Peyer's patch (tissue), 4 donors: ENCODE data around the gene PXDC1. TPM values are rescaled to one million over a fixed set of nuclear protein-coding genes. Genes with fewer than 3 reads are reported as not detected.

Experiments used
- DNase-seq, 3 donors: peaks; one replicate each; pipeline ENCODE4 v3.0.0-alpha.2; 2017 to 2019
- H3K27ac ChIP-seq, 4 donors: fragments of 200-600 bp; sonication (generic); one replicate each; pipeline ENCODE4 v1.5.1; 2016 to 2019
- H3K27me3 ChIP-seq, 2 donors: fragments of 200-600 bp; sonication (generic); one replicate each; pipeline ENCODE4 v1.5.1; 2019
- H3K36me3 ChIP-seq, 3 donors: fragments of 200-600 bp; sonication (generic); one replicate each; pipeline ENCODE4 v1.5.1; 2016 to 2019
- H3K4me1 ChIP-seq, 4 donors: fragments of 200-600 bp; sonication (generic); one replicate each; pipeline ENCODE4 v1.5.1; 2016 to 2019
- H3K4me3 ChIP-seq, 4 donors: fragments of 200-600 bp; sonication (generic); 1 replicate in 3 of 4; 2 replicates in 1 of 4; pipeline ENCODE4 v1.5.1; 2016 to 2019; ENCODE audit warnings: mild to moderate bottlenecking in 1 of 4
- H3K9me3 ChIP-seq, 4 donors: fragments of 200-600 bp; sonication (generic); one replicate each; pipeline ENCODE4 v1.5.1; 2016 to 2019; ENCODE audit warnings: mild to moderate bottlenecking in 1 of 4
- CTCF ChIP-seq, 6 experiments: fragments of 450-650 bp in 4 of 6; fragments of 200-600 bp in 2 of 6; sonication (generic) in 1 of 6; IDR thresholded peaks; one replicate each; pipeline ENCODE4 v1.5.1; 2017 to 2019; ENCODE audit warnings: antibody characterized with exemption in 6 of 6, mild to moderate bottlenecking in 3 of 6, moderate library complexity in 1 of 6
- POLR2A ChIP-seq, 2 donors: fragments of 450-650 bp; IDR thresholded peaks; one replicate each; pipeline ENCODE4 v1.5.1; 2017; ENCODE audit warnings: antibody characterized with exemption in 2 of 2, mild to moderate bottlenecking in 2 of 2, moderate library complexity in 2 of 2
- total RNA-seq, 4 donors: library from RNA; depleted of rRNA; stranded (reverse); fragments of >200 nt; gene quantifications; one replicate each; pipeline ENCODE4 v1.1.0, GENCODE V29; 2016

Gene PXDC1
- total RNA-seq, 4 donors from 2014 or later, result 35.5 to 69.4 (median 61.1) TPM

- H3K36me3 ChIP-seq, result peaks cover 0 to 7% (median 0%) of the 10 kb centered on the region in 3 donors
- no peaks in the 10 kb centered on the region for H3K27me3 ChIP-seq
- H3K4me1 ChIP-seq, result peaks cover 0 to 42% (median 14%) of the 10 kb centered on the region in 4 donors
- peak overlapping the region in 1 of 4 donors; percentile 8 for H3K4me3 ChIP-seq
- peak overlapping the region; percentile 15 to 51 (median 48) for H3K27ac ChIP-seq
- no peaks in the 10 kb centered on the region for H3K9me3 ChIP-seq
- DNase-seq, result peak; percentile 78 to 95 (median 93)
- no peak for TF ChIP-seq POLR2A (IDR thresholded peaks at IDR 0.05)
- TF ChIP-seq CTCF (IDR thresholded peaks at IDR 0.05), result peak; percentile 91 to 96 (median 94)
These were observed 8.8 kb downstream of the PXDC1 start for GRCh38 chr6:3742426-3743344.

GRCh38 chr6:3742076-3742425 is 9.5 kb downstream of the PXDC1 start:
- peaks cover 0 to 13% (median 0%) of the 10 kb centered on the region in 3 donors for H3K36me3 ChIP-seq
- H3K4me1 ChIP-seq, result peaks cover 0 to 42% (median 9%) of the 10 kb centered on the region in 4 donors
- DNase-seq, result no peak
- H3K27me3 ChIP-seq, result no peaks in the 10 kb centered on the region
- TF ChIP-seq POLR2A (IDR thresholded peaks at IDR 0.05) (no peak), CTCF (IDR thresholded peaks at IDR 0.05) (no peak)
- no peak overlapping the region for H3K27ac ChIP-seq
- H3K9me3 ChIP-seq, result no peaks in the 10 kb centered on the region
- H3K4me3 ChIP-seq, result peak overlapping the region in 1 of 4 donors; percentile 8

GRCh38 chr6:3741477-3741871 is 10.0 kb downstream of the PXDC1 start:
- no peak overlapping the region for H3K4me3 ChIP-seq
- TF ChIP-seq POLR2A (IDR thresholded peaks at IDR 0.05) (no peak), CTCF (IDR thresholded peaks at IDR 0.05) (no peak)
- peak in 2 of 3 donors; percentile 18 to 45 for DNase-seq
- no peak overlapping the region for H3K27ac ChIP-seq
- peaks cover 0 to 19% (median 0%) of the 10 kb centered on the region in 3 donors for H3K36me3 ChIP-seq
- H3K4me1 ChIP-seq, result peaks cover 0 to 42% (median 4%) of the 10 kb centered on the region in 4 donors
- no peaks in the 10 kb centered on the region for H3K27me3 ChIP-seq
- H3K9me3 ChIP-seq, result no peaks in the 10 kb centered on the region

GRCh38 chr6:3740551-3741476 is 10.7 kb downstream of the PXDC1 start:
- Histone ChIP-seq H3K27ac (no peak overlapping the region), H3K27me3 (no peaks in the 10 kb centered on the region), H3K4me1 (peaks cover 0 to 42% (median under 1%) of the 10 kb centered on the region in 4 donors), H3K4me3 (no peak overlapping the region), H3K36me3 (peaks cover 0 to 26% (median 0%) of the 10 kb centered on the region in 3 donors), H3K9me3 (no peaks in the 10 kb centered on the region)
- TF ChIP-seq POLR2A (IDR thresholded peaks at IDR 0.05) (no peak), CTCF (IDR thresholded peaks at IDR 0.05) (no peak)
- peak in 1 of 3 donors; percentile 44 for DNase-seq

- peaks cover 0 to 41% (median 0%) of the 10 kb centered on the region in 4 donors for H3K4me1 ChIP-seq
- TF ChIP-seq CTCF (IDR thresholded peaks at IDR 0.05), result no peak
- TF ChIP-seq POLR2A (IDR thresholded peaks at IDR 0.05), result no peak
- DNase-seq, result peak in 1 of 3 donors; percentile 43
- H3K4me3 ChIP-seq, result no peak overlapping the region
- H3K27me3 ChIP-seq, result no peaks in the 10 kb centered on the region
- H3K9me3 ChIP-seq, result no peaks in the 10 kb centered on the region
- H3K27ac ChIP-seq, result no peak overlapping the region
- H3K36me3 ChIP-seq, result peaks cover 0 to 39% (median 0%) of the 10 kb centered on the region in 3 donors
These were observed 12.1 kb downstream of the PXDC1 start for GRCh38 chr6:3739311-3739897.
